ENCODE measurements around the gene UMAD1.

The UMAD1 gene

GRCh38 chr7:7761974-7762779 is 121.6 kb downstream of the UMAD1 start:
- in situ Hi-C loops (cut with HindIII; ENCODE audit: low pct_ligation_motif_present, low sequenced_read_pairs), result no loop called here
- DNase-seq, result peak; percentile 33
- Histone ChIP-seq H3K27me3 (replicated peaks) (no peaks in the 10 kb centered on the region), H3K36me3 (replicated peaks) (no peaks in the 10 kb centered on the region), H3K27ac (peak overlapping the region; percentile 32), H3K4me3 (ENCODE audit: low read depth, low read length) (peak overlapping the region; percentile 50)
- TF ChIP-seq, protein P1, sequence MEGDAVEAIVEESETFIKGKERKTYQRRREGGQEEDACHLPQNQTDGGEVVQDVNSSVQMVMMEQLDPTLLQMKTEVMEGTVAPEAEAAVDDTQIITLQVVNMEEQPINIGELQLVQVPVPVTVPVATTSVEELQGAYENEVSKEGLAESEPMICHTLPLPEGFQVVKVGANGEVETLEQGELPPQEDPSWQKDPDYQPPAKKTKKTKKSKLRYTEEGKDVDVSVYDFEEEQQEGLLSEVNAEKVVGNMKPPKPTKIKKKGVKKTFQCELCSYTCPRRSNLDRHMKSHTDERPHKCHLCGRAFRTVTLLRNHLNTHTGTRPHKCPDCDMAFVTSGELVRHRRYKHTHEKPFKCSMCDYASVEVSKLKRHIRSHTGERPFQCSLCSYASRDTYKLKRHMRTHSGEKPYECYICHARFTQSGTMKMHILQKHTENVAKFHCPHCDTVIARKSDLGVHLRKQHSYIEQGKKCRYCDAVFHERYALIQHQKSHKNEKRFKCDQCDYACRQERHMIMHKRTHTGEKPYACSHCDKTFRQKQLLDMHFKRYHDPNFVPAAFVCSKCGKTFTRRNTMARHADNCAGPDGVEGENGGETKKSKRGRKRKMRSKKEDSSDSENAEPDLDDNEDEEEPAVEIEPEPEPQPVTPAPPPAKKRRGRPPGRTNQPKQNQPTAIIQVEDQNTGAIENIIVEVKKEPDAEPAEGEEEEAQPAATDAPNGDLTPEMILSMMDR (IDR thresholded peaks at IDR 0.05; ENCODE audit: low read depth, low read length, missing control alignments), result no peak

DNA sequence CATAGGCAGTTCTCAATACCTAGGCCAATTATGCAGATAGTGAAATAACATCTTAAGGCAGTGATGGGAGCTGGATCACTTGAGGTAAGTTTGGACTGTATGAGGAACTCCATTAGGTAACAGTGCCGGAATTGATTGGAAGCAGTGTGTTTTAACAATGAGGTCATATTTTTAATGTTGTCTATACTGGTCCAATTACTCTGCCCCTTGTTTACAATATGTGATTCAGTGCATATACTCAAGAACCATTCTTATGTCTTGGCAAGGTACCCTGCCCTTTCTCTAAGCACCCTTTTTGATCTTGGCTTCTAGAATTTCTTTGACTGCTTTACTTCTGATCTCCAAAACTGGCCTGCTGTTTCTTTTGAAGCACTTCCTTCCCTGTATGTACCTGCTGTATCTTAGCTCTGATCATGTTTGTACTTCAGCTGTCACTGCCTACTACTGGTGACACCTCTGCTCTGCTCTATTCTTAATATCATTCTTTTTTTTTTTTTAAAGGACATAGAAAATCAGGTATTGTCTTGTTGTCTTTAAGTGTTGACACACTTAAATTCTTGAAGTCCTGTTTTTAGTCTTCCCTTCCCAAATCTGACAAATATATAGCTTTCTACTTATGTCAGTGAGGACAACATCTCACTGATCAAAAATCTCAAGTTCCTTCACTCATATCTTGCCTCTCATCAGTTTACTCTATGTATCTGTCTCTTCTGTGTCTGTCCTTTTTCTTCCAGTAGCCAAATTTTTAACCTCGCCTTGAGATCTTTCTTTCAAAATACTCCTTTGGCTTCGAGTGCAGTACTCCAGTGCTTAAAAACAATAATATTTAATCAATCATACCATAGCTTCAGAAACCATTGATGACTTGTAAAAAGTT is 124.2 kb downstream of the UMAD1 start:
- H3K36me3 ChIP-seq (replicated peaks), result no peaks in the 10 kb centered on the region
- TF ChIP-seq, protein P1 (IDR thresholded peaks at IDR 0.05; ENCODE audit: low read depth, low read length, missing control alignments), result no peak
- in situ Hi-C loops (cut with HindIII; ENCODE audit: low pct_ligation_motif_present, low sequenced_read_pairs), result no loop called here
- H3K4me3 ChIP-seq (ENCODE audit: low read depth, low read length), result no peak overlapping the region
- no peaks in the 10 kb centered on the region for H3K27me3 ChIP-seq (replicated peaks)
- no peak overlapping the region for H3K27ac ChIP-seq
- DNase-seq, result no peak

- no peak overlapping the region for H3K27ac ChIP-seq
- in situ Hi-C loops (cut with HindIII; ENCODE audit: low pct_ligation_motif_present, low sequenced_read_pairs), result no loop called here
Observed at GRCh38 chr7:7765422-7765821, 124.9 kb downstream of the UMAD1 start.

GRCh38 chr7:7766671-7767070 is 126.1 kb downstream of the UMAD1 start:
- no peak overlapping the region for H3K4me3 ChIP-seq (ENCODE audit: low read depth, low read length)
- H3K27me3 ChIP-seq (replicated peaks), result no peaks in the 10 kb centered on the region
- no peak overlapping the region for H3K27ac ChIP-seq
- in situ Hi-C loops (cut with HindIII; ENCODE audit: low pct_ligation_motif_present, low sequenced_read_pairs), result no loop called here
- TF ChIP-seq, protein P1 (IDR thresholded peaks at IDR 0.05; ENCODE audit: low read depth, low read length, missing control alignments), result no peak
- no peak for DNase-seq
- no peaks in the 10 kb centered on the region for H3K36me3 ChIP-seq (replicated peaks)

More at GRCh38 chr7:7765422-7765821, 124.9 kb downstream of the UMAD1 start:
- Histone ChIP-seq H3K27me3 (replicated peaks) (no peaks in the 10 kb centered on the region), H3K4me3 (ENCODE audit: low read depth, low read length) (no peak overlapping the region), H3K36me3 (replicated peaks) (no peaks in the 10 kb centered on the region)
- no peak for DNase-seq
- TF ChIP-seq, protein P1 (IDR thresholded peaks at IDR 0.05; ENCODE audit: low read depth, low read length, missing control alignments), result no peak

GRCh38 chr7:7768977-7769709 is 128.6 kb downstream of the UMAD1 start:
- Histone ChIP-seq H3K4me3 (ENCODE audit: low read depth, low read length) (no peak overlapping the region), H3K27me3 (replicated peaks) (no peaks in the 10 kb centered on the region), H3K36me3 (replicated peaks) (no peaks in the 10 kb centered on the region), H3K27ac (no peak overlapping the region)
- DNase-seq, result no peak
- TF ChIP-seq, protein P1 (IDR thresholded peaks at IDR 0.05; ENCODE audit: low read depth, low read length, missing control alignments), result no peak
- in situ Hi-C loops (cut with HindIII; ENCODE audit: low pct_ligation_motif_present, low sequenced_read_pairs), result no loop called here
